HG03460 (cell line): ENCODE results near the gene TMEM212.
"Not testable (repeated sequence)": the region's sequence is repeated elsewhere in the genome, so short reads cannot be mapped to it uniquely, and the experiment has no call there.

Experiments
- ATAC-seq: cut with Tn5 transposase; IDR thresholded peaks from one replicate; pipeline ENCODE4 v1.9.1; 2021; ENCODE audit not compliant: unreplicated experiment

Gene TMEM212

DNA sequence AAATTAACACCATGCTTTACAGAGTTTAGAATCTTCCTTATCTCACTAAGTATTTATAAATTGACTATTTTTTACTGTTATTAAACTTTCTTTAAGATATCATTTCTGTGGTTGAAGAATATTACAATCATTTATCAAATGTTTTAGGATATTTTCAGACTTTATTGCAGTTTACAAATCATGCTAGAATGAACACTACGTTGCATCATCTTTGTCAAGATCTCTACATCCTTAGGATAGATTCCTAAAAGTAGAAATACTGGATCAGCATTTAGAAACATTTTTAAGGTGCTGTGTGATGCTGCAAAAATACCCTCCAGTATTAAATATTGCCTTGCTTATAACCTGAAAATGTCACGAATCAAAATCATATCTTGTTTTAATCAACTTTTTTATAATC is 30.3 kb upstream of the TMEM212 start:
- no peak for ATAC-seq

GRCh38 chr3:171813278-171813896 is 29.8 kb upstream of the TMEM212 start:
- no peak for ATAC-seq

GRCh38 chr3:171813897-171814460 is 29.2 kb upstream of the TMEM212 start:
- ATAC-seq, result peak; percentile 20

DNA sequence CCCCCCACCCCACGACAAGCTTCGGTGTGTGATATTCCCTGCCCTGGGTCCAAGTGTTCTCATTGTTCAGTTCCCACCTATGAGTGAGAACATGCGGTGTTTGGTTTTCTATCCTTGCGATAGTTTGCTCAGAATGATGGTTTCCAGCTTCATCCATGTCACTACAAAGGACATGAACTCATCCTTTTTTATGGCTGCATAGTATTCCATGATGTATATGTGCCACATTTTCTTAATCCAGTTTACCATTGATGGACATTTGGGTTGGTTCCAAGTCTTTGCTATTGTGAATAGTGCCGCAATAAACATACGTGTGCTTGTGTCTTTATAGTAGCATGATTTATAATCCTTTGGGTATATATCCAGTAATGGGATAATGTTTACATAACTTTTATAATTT is 28.5 kb upstream of the TMEM212 start:
- ATAC-seq, result not testable (repeated sequence)

- no peak for ATAC-seq
These were observed 27.1 kb upstream of the TMEM212 start for GRCh38 chr3:171815973-171816595.

- no peak for ATAC-seq
These were observed 25.9 kb upstream of the TMEM212 start for GRCh38 chr3:171817074-171817800.

- no peak for ATAC-seq
These were observed 22.1 kb upstream of the TMEM212 start for GRCh38 chr3:171821044-171821443.

GRCh38 chr3:171821778-171822358 is 21.3 kb upstream of the TMEM212 start:
- no peak for ATAC-seq

- ATAC-seq, result peak; percentile 87
These were observed 20.6 kb upstream of the TMEM212 start for GRCh38 chr3:171822431-171823106.

GRCh38 chr3:171824116-171824515 is 19.0 kb upstream of the TMEM212 start:
- ATAC-seq, result no peak

GRCh38 chr3:171824824-171825221 is 18.3 kb upstream of the TMEM212 start:
- no peak for ATAC-seq

- no peak for ATAC-seq
These were observed 17.8 kb upstream of the TMEM212 start for GRCh38 chr3:171825222-171825828.

DNA sequence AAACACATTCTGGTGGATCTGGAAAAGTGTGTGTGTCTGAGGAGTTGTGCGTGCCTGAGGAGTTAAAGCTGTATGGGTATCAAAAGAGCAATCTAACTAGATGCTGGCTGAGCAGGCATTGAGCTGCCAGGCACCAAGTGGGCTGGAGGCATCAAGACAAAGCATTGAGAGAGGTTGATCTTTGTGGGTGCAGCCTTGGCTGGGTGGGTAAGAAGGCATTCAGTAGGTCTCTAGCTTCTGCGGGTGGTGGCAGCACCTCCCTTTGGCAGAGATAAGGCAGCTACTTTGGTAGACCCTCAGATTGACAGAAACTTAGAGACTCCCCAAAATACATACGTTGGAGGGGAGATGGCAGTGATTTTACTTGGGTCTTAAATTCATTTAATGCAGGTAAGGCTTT is 15.8 kb upstream of the TMEM212 start:
- no peak for ATAC-seq

DNA sequence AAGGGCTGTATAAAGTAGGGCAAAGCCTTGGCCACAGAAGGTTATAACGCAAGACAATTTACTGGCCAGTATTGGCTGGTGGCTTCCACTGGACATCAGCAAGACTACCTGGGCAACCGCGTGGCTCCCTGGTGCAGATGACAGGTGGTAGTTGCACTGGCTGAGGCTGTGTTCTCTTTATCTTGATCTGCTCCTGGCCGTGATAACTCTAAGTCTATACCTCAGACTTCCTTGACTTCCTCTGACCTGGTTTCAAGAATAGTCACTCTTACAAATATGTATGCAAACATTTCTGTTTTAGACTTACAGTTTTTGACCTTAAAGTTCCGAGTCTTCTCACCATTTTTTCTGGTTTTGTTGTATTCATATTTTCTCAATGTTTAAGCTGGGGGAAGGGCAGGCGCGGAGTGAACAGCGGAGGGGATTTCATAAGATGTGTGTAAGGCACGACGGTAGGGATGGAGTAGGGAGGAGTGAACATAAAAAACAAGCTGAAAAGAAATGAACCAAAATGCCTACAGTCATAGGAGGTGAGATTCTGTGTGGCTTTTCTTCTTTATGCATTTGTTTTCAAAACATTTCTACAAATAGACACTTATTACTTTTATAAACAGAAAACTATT is 15.2 kb upstream of the TMEM212 start:
- ATAC-seq, result no peak

DNA sequence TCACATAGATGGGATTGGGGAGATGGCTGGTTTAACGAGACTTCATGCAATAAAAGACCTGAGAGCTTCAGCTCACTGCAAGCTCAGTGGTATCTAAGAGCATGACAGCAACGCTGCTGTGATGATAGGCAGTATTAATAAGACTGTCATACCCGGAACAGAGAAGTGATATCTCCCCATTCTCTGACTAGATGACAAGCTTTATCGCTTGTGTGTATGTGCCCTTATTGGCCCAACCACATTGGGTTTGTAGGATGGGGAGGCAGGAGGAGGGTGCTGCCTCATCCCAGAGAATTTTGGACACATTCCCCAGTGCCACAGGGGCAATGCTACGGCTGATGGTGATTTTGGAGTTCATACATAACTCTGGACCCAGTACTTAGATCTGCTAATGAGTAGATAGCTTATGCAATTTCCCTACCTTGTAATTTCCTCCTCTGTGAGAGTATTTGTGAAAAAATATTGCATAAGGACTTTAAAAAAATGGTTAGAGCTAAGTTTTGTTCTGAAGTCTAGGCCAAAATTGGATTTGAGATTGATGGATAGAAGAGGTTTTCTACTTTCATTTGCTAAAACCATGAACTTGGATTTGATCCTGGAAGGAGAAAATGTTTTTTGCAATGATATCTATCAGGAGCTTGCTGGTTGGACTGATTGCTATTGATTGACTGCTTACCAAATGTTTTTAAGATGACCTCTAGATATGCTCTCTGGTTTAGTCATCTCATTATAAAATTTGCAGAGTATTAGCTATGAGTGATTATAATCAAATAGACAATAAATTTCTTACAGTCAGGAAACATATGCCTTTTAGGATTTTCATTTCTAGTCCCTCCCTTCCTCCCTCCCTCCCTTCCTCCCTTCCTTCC is 14.0 kb upstream of the TMEM212 start:
- no peak for ATAC-seq

DNA sequence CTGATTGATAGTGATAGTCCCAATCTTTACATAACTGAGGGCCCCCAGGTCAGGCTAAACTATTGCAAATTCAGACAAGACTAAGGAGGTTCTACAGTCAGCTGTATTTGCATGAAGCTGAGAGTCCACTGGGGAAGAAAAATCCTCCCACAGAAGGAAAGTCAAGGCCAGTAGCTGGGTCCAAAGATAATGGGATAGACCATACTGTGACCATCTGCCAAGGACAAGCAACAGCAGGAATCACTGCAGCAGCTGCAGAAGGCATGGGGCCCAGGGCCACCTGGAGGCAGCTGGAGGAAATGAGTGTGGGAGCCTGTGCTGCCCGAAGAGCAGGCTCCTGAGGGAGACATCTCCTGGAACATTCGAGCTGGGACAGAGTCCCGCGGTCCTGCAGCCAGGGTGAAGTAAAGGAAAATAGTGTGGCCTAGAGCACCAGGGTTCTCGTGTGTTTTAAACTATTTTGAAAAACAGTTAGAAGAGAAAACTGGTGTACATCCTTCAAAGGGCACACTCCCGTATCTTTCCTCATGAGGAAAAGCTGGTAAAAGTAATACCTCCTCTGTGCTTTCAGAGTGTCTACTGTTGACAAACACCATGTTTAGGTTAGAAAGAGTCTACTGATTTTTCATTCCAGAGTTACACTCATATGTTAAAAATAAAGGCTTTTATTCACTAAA is 13.2 kb upstream of the TMEM212 start:
- peak; percentile 72 for ATAC-seq

DNA sequence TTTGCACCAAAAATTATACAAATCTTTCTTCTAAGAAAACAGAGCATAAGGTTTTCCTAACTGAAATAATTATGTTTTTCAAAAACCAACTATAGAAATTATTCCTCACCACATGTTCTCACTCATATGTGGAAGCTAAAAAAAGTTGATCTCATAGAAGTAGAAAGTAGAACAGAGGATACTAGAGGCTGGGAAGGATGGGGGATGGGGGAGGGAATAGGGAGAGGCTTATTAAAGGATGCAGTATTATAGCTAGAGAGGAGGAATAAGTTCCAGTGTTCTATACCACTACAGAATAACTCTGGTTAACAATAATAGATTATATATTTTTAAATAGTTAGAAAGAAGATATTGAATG is 12.7 kb upstream of the TMEM212 start:
- ATAC-seq, result no peak

DNA sequence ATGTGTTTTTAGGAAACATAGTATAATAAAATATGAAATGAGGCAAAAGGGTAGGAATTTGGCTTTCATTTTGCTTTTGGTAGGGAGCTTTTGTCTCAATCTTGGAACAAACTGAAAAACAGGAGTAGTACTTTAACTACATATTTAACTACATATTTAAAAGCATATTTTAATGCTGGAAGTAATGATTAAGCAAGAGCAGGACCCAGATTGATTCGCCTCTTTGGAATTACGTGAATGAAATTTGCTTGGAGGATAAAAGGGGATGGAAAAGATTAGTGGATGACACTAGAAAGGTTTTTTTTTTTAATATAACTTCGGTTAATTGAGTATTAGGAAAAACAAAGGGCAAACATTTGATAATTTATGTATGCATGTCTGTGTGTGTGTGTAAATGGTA is 11.2 kb upstream of the TMEM212 start:
- ATAC-seq, result no peak

- ATAC-seq, result no peak
These were observed 10.2 kb upstream of the TMEM212 start for GRCh38 chr3:171832989-171833388.
